OCI-LY3 (cell line): ENCODE measurements around the gene FAM53B.

Source experiments
- CTCF ChIP-seq: fragments of 200-600, 300-600 bp; sonication (generic); IDR thresholded peaks from 2 replicates; pipeline ENCODE4 v1.5.1; 2014; ENCODE audit warnings: antibody characterized with exemption, low read length, low read depth
- EZH2phosphoT487 ChIP-seq: fragments of 200-600 bp; shearing (Covaris generic); IDR thresholded peaks from 2 replicates; pipeline ENCODE4 v1.6.1; 2018; ENCODE audit warnings: antibody characterized with exemption, mixed run types, low read depth

DNA sequence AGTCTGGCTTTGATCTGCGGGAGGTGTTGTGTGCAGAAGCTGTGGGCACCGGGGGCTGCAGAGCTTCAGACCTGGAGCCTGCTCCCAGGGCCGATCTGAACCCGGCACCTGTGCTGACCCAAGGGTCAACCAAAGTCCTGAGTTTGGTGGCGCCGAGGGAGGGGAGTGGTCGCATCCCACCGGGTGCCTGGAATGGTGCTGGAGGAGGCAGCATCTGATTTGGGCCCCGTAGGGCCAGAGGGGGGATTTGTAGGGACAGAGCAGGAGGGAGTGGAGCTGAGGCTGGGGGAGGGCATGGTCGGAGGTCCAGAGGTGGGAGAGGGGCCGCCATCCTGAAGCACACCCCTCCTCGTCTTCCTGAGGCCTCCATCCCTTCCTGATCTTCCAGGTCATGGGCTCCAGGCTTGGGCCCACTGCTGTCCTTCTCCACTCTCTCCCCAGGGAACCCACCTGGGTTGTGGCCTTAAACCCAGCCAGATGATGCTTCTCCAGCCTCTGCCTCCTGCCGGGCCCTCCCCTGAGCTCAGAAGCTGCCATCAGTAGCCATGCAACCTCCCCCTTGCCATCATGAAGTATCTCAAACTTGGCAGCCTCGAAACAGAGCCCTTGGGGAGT is 169.6 kb downstream of the FAM53B start:
- TF ChIP-seq CTCF (no peak), EZH2phosphoT487 (no peak)
